Esophagus squamous epithelium (tissue), 4 donors: ENCODE measurements around the gene TBXAS1.

ENCODE experiments used
- POLR2A ChIP-seq, 4 donors: fragments of 450-650 bp; IDR thresholded peaks; one replicate each; pipeline ENCODE4 v1.6.1; 2017; ENCODE audit warnings: antibody characterized with exemption in 4 of 4, mild to moderate bottlenecking in 4 of 4, moderate library complexity in 3 of 4
- TF ChIP-seq, protein P1 (sequence below), 6 experiments: fragments of 450-650 bp in 4 of 6; fragments of 200-600 bp in 2 of 6; sonication (generic) in 2 of 6; IDR thresholded peaks; one replicate each; pipeline ENCODE4 v1.5.1; 2016 to 2019; ENCODE audit warnings: antibody characterized with exemption in 6 of 6, mild to moderate bottlenecking in 4 of 6, moderate library complexity in 4 of 6

DNA sequence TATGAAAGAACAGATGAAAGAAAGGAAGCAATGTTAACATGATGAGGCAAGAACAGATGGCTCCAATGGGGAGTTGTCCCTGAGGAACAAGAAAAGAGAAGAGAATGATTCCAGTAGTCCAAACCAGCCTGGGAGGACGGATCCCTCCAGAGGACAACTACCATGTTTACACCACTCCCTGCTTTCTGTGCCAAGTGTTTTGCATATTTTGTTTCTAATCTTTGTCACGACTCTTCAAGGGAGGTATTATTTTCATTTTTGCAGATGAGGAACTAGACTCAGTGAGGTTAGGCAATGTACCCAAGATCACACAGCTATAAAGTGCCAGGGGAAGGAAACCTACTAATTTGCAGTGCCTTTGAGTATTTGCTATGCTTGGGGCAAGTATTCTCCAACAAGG is 117.5 kb downstream of the TBXAS1 start:
- no peak for TF ChIP-seq POLR2A (IDR thresholded peaks at IDR 0.05)
- TF ChIP-seq, protein P1, sequence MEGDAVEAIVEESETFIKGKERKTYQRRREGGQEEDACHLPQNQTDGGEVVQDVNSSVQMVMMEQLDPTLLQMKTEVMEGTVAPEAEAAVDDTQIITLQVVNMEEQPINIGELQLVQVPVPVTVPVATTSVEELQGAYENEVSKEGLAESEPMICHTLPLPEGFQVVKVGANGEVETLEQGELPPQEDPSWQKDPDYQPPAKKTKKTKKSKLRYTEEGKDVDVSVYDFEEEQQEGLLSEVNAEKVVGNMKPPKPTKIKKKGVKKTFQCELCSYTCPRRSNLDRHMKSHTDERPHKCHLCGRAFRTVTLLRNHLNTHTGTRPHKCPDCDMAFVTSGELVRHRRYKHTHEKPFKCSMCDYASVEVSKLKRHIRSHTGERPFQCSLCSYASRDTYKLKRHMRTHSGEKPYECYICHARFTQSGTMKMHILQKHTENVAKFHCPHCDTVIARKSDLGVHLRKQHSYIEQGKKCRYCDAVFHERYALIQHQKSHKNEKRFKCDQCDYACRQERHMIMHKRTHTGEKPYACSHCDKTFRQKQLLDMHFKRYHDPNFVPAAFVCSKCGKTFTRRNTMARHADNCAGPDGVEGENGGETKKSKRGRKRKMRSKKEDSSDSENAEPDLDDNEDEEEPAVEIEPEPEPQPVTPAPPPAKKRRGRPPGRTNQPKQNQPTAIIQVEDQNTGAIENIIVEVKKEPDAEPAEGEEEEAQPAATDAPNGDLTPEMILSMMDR (IDR thresholded peaks at IDR 0.05) = no peak
